NT2/D1 (cell line): ENCODE measurements around the gene PLXNA2.

Experiments
- SUZ12 ChIP-seq: IDR thresholded peaks from 2 replicates; pipeline ENCODE4 v1.6.1; 2011; ENCODE audit not compliant: insufficient read length, insufficient read depth; ENCODE audit errors: extremely low read depth
- ZNF274 ChIP-seq: IDR thresholded peaks from 2 replicates; pipeline ENCODE4 v1.6.1; 2011; ENCODE audit warnings: mild to moderate bottlenecking, low read depth, low read length

DNA sequence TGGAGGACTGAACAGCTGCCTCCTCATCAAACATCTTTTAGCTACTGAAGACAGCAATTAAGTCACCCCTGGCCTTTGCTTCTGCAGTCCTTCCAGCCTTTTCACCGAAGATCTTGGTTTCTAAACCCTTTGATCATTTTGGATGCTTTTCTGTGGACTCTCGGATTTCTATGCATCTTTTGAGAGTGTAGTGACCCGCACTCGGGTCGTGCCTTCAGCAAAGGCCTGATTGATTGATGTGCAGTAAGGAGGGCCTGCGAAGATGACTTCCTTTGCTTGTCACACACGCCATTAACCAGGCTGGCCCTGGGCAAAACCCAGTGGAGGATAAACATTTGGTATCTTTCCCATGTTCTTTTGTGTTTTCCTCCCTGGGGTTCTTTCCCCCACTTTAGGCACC, 175.8 kb downstream of the PLXNA2 start:
- TF ChIP-seq SUZ12: no peak
- TF ChIP-seq ZNF274: no peak
